Loucy (cell line): Measurements from ENCODE around the gene DPH3.

Experiments used
- H2AFZ ChIP-seq: fragments of 200-600 bp; sonication (generic); 2 replicates; pipeline ENCODE4 v1.6.0; 2016; ENCODE audit warnings: antibody characterized with exemption, mild to moderate bottlenecking, low read length, moderate library complexity
- H3F3A ChIP-seq: fragments of 200-600 bp; 2 replicates; pipeline ENCODE4 v1.6.0; 2016; ENCODE audit warnings: antibody characterized with exemption, low read depth, mild to moderate bottlenecking
- H3K27me3 ChIP-seq: fragments of 200-600 bp; sonication (generic); 2 replicates; pipeline ENCODE4 v1.6.1; 2014; ENCODE audit warnings: low read length, mild to moderate bottlenecking; ENCODE audit not compliant: insufficient read depth, poor library complexity, severe bottlenecking
- H3K36me3 ChIP-seq: fragments of 200-600 bp; sonication (generic); 2 replicates; pipeline ENCODE4 v1.6.1; 2016; ENCODE audit warnings: low read length; ENCODE audit not compliant: insufficient read depth
- H3K4me1 ChIP-seq: fragments of 200-600 bp; sonication (generic); 2 replicates; pipeline ENCODE4 v1.5.1; 2014; ENCODE audit warnings: low read length, mild to moderate bottlenecking; ENCODE audit not compliant: insufficient read depth, poor library complexity, severe bottlenecking
- H3K4me2 ChIP-seq: fragments of 200-600 bp; sonication (generic); 2 replicates; pipeline ENCODE4 v1.6.0; 2014; ENCODE audit warnings: antibody characterized with exemption, low read length, low read depth, mild to moderate bottlenecking; ENCODE audit not compliant: poor library complexity, severe bottlenecking
- H3K4me3 ChIP-seq: fragments of 200-600 bp; sonication (generic); 2 replicates; pipeline ENCODE4 v1.5.1; 2014; ENCODE audit warnings: low read length, mild to moderate bottlenecking, mixed read lengths; ENCODE audit not compliant: poor library complexity, severe bottlenecking
- H3K79me2 ChIP-seq: fragments of 200-600 bp; sonication (generic); 2 replicates; pipeline ENCODE4 v1.6.1; 2014; ENCODE audit warnings: low read length; ENCODE audit not compliant: insufficient read depth
- H3K9ac ChIP-seq: fragments of 200-600 bp; sonication (generic); 2 replicates; pipeline ENCODE4 v1.6.0; 2014; ENCODE audit warnings: mild to moderate bottlenecking, low read depth, low read length, moderate library complexity; ENCODE audit not compliant: poor library complexity, severe bottlenecking
- H3K9me2 ChIP-seq: fragments of 200-600 bp; sonication (generic); replicated peaks from 2 replicates; pipeline ENCODE4 v1.6.1; 2016; ENCODE audit warnings: low read depth, low read length, mixed read lengths
- H3K9me3 ChIP-seq: fragments of 200-600 bp; sonication (generic); 2 replicates; pipeline ENCODE4 v1.6.1; 2014; ENCODE audit warnings: mild to moderate bottlenecking, antibody characterized with exemption, low read length, low read depth; ENCODE audit not compliant: insufficient read depth
- H4K20me1 ChIP-seq: fragments of 200-600 bp; sonication (generic); 2 replicates; pipeline ENCODE4 v1.6.0; 2014; ENCODE audit warnings: antibody characterized with exemption, low read length, mild to moderate bottlenecking; ENCODE audit not compliant: insufficient read depth, poor library complexity, severe bottlenecking
- EZH2phosphoT487 ChIP-seq: fragments of 200-600 bp; IDR thresholded peaks from 2 replicates; pipeline ENCODE4 v1.6.1; 2018; ENCODE audit warnings: antibody characterized with exemption, mild to moderate bottlenecking, moderate library complexity, borderline replicate concordance
- TF ChIP-seq, protein P1 (sequence below): fragments of 200-600 bp; sonication (generic); conservative IDR thresholded peaks from 2 replicates; pipeline ENCODE4 v1.5.1; 2014; ENCODE audit warnings: mild to moderate bottlenecking, antibody characterized with exemption, low read length

DPH3 gene

DNA sequence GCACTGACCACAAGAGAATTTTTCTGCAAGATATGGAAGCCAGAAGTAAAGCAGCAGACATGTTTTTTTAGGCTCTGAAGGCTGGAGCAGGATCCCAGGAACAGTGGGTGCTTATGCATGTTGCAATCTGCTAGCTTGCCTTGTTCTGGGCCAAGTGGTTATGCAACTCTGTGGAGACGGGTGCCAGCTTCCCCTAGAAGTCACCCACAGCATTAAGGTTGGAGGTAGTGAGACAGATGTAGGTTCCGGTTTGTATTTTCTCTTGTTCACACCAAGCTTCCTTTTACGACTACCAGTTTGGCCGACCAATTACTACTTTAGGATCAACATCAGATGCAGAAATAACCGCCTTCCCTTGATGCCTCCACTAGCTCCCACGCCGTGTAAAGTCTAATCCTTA is 11.1 kb downstream of the DPH3 start:
- Histone ChIP-seq H4K20me1 (no peaks in the 10 kb centered on the region), H3K4me1 (no peaks in the 10 kb centered on the region), H3K79me2 (no peaks in the 10 kb centered on the region), H3F3A (no peaks in the 10 kb centered on the region), H2AFZ (no peak overlapping the region), H3K36me3 (no peaks in the 10 kb centered on the region), H3K9ac (no peak overlapping the region), H3K4me3 (no peak overlapping the region), H3K27me3 (no peaks in the 10 kb centered on the region), H3K4me2 (no peak overlapping the region), H3K9me3 (no peaks in the 10 kb centered on the region), H3K9me2 (no peaks in the 10 kb centered on the region)
- TF ChIP-seq, protein P1, sequence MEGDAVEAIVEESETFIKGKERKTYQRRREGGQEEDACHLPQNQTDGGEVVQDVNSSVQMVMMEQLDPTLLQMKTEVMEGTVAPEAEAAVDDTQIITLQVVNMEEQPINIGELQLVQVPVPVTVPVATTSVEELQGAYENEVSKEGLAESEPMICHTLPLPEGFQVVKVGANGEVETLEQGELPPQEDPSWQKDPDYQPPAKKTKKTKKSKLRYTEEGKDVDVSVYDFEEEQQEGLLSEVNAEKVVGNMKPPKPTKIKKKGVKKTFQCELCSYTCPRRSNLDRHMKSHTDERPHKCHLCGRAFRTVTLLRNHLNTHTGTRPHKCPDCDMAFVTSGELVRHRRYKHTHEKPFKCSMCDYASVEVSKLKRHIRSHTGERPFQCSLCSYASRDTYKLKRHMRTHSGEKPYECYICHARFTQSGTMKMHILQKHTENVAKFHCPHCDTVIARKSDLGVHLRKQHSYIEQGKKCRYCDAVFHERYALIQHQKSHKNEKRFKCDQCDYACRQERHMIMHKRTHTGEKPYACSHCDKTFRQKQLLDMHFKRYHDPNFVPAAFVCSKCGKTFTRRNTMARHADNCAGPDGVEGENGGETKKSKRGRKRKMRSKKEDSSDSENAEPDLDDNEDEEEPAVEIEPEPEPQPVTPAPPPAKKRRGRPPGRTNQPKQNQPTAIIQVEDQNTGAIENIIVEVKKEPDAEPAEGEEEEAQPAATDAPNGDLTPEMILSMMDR: no peak
- no peak for TF ChIP-seq EZH2phosphoT487

DNA sequence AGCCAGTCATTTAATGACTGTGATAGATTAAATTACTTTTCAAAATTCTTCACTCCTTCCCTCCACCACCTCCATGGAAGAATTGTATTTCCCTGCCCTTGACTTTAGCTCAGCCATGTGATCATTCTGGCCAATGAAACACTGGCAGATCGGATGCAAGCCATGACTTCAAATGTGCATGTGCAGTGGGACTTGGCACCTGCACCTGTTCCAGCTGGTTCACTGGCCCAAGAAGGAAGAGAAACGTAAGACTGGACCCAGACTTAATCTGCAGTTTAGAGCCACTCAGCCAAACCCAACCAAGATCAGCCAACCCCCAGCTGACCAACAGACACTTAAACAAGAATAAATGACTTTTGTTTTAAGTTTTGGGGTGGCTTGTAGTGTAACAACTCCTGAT is 11.8 kb downstream of the DPH3 start:
- no peaks in the 10 kb centered on the region for H3K4me1 ChIP-seq
- H3K27me3 ChIP-seq: no peaks in the 10 kb centered on the region
- H3K9me3 ChIP-seq: no peaks in the 10 kb centered on the region
- no peaks in the 10 kb centered on the region for H3K79me2 ChIP-seq
- no peak overlapping the region for H3K9ac ChIP-seq
- no peak overlapping the region for H2AFZ ChIP-seq
- H3K4me3 ChIP-seq: no peak overlapping the region
- H3K9me2 ChIP-seq: no peaks in the 10 kb centered on the region
- no peaks in the 10 kb centered on the region for H3K36me3 ChIP-seq
- H3K4me2 ChIP-seq: no peak overlapping the region
- no peaks in the 10 kb centered on the region for H3F3A ChIP-seq
- no peaks in the 10 kb centered on the region for H4K20me1 ChIP-seq
- TF ChIP-seq, protein P1: no peak
- TF ChIP-seq EZH2phosphoT487: no peak

DNA sequence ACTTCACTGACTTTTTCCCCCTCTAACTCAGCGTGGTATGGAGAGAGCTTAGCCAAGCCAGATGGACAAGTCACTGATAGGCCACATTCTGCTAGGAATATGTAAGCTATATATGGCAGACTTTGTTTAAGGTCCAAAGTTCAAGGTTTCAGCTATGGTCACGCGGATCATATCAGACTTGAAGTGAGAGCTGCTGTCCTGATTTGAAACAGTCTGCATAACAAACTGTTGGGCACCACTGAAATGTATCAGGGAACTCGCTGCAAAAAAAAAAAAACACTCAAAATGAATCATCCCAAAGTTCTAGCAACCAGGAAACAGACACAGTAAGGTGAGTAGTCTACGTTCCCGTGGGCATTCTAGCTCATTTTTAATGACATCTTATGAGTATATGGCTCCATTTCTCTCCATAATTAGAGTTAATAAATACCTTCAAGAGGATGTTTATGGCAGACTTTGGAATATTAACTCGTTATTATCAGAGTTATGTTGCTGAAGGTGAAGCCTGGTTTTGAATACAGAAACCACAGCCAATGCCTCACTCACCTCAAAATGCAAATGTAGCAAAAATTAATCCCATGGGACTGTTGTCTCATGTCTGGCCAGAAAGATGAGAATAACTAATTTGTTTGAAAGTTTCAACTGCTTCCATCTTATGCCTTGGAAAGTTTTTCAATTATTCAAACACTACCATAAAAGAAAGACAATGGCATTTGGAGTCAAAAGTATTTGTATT is 12.3 kb downstream of the DPH3 start:
- Histone ChIP-seq H3K9me3 (no peaks in the 10 kb centered on the region), H3K4me2 (no peak overlapping the region), H3K27me3 (no peaks in the 10 kb centered on the region), H3F3A (no peaks in the 10 kb centered on the region), H2AFZ (no peak overlapping the region), H3K36me3 (no peaks in the 10 kb centered on the region), H3K4me1 (peaks cover 1% of the 10 kb centered on the region), H3K9ac (no peak overlapping the region), H3K4me3 (no peak overlapping the region), H4K20me1 (no peaks in the 10 kb centered on the region), H3K79me2 (no peaks in the 10 kb centered on the region), H3K9me2 (no peaks in the 10 kb centered on the region)
- no peak for TF ChIP-seq EZH2phosphoT487
